Right atrium auricular region (tissue), 2 donors: ENCODE results near the gene PDS5A. TPM values are rescaled to one million over a fixed set of nuclear protein-coding genes. Genes with fewer than 3 reads are reported as not detected.

Experiments used
- DNase-seq: peaks from one replicate; pipeline ENCODE4 v3.0.0-alpha.2; 2019; ENCODE audit warnings: low spot score
- H3K27ac ChIP-seq, 2 donors: fragments of 200-600 bp; sonication (generic); 1 replicate in 1 of 2; 2 replicates in 1 of 2; pipeline ENCODE4 v1.5.1; 2016 to 2019
- H3K27me3 ChIP-seq, 2 donors: fragments of 200-600 bp; sonication (generic); one replicate each; pipeline versions ENCODE4 v1.5.1 to v1.6.0; 2017 to 2019
- H3K36me3 ChIP-seq: fragments of 200-600 bp; sonication (generic); one replicate; pipeline ENCODE4 v1.5.1; 2016
- H3K4me1 ChIP-seq, 2 donors: fragments of 200-600 bp; sonication (generic); one replicate each; pipeline versions ENCODE4 v1.5.1 to v1.6.0; 2017 to 2019
- H3K4me3 ChIP-seq, 2 donors: fragments of 200-600 bp; sonication (generic); 1 replicate in 1 of 2; 2 replicates in 1 of 2; pipeline ENCODE4 v1.5.1; 2017 to 2019; ENCODE audit warnings: mild to moderate bottlenecking in 1 of 2, moderate library complexity in 1 of 2
- H3K9me3 ChIP-seq, 2 donors: fragments of 200-600 bp; sonication (generic); one replicate each; pipeline ENCODE4 v1.5.1; 2019
- CTCF ChIP-seq, 2 donors: fragments of 200-600 bp; sonication (generic); IDR thresholded peaks; one replicate each; pipeline ENCODE4 v1.5.1; 2019; ENCODE audit warnings: antibody characterized with exemption in 2 of 2
- total RNA-seq, 2 donors: library from RNA; depleted of rRNA; stranded (reverse); fragments of >200 nt; gene quantifications; one replicate each; pipeline ENCODE4 v1.1.0, GENCODE V29; 2016

PDS5A gene
- total RNA-seq, 2 donors from 2014 or later, result 29.5 to 30.3 TPM

GRCh38 chr4:39888541-39888940 lies 89.2 kb downstream of the PDS5A start:
- peaks cover 24% of the 10 kb centered on the region for H3K36me3 ChIP-seq
- H3K27ac ChIP-seq, result no peak overlapping the region
- H3K27me3 ChIP-seq, result no peaks in the 10 kb centered on the region
- no peaks in the 10 kb centered on the region for H3K9me3 ChIP-seq
- no peak overlapping the region for H3K4me3 ChIP-seq
- H3K4me1 ChIP-seq, result no peaks in the 10 kb centered on the region
- no peak for TF ChIP-seq CTCF (IDR thresholded peaks at IDR 0.05)
- DNase-seq, result no peak

GRCh38 chr4:39883646-39884045 lies 94.1 kb downstream of the PDS5A start:
- Histone ChIP-seq H3K36me3 (peaks cover 19% of the 10 kb centered on the region), H3K4me3 (no peak overlapping the region), H3K9me3 (no peaks in the 10 kb centered on the region), H3K27me3 (no peaks in the 10 kb centered on the region), H3K27ac (no peak overlapping the region), H3K4me1 (no peaks in the 10 kb centered on the region)
- TF ChIP-seq CTCF (IDR thresholded peaks at IDR 0.05), result no peak
- no peak for DNase-seq

- H3K27me3 ChIP-seq, result no peaks in the 10 kb centered on the region
- H3K36me3 ChIP-seq, result peaks cover 36% of the 10 kb centered on the region
- no peak overlapping the region for H3K27ac ChIP-seq
- H3K4me1 ChIP-seq, result no peaks in the 10 kb centered on the region
- no peak for DNase-seq
- H3K9me3 ChIP-seq, result no peaks in the 10 kb centered on the region
- no peak for TF ChIP-seq CTCF (IDR thresholded peaks at IDR 0.05)
- no peak overlapping the region for H3K4me3 ChIP-seq
These were observed 95.9 kb downstream of the PDS5A start for GRCh38 chr4:39881789-39882188.

DNA sequence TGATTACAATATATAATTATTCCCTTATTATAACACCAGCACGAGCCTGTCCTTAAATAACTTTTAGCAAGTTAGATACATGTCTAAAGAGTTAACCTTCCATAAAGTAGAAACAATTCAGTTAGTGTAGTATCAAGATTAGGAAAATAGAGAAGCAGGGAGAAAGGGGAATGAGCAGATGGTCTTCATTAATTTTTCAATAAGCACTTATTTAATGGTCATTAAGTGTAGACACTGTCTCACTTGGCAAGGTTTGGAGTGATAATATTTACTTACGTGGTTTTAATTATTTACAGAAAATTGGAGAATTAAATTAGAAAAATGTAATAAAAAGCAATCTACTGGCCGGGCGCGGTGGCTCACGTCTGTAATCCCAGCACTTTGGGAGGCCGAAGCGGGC lies 99.7 kb downstream of the PDS5A start:
- Histone ChIP-seq H3K4me3 (no peak overlapping the region), H3K27me3 (no peaks in the 10 kb centered on the region), H3K27ac (no peak overlapping the region), H3K9me3 (no peaks in the 10 kb centered on the region), H3K36me3 (peaks cover 47% of the 10 kb centered on the region), H3K4me1 (no peaks in the 10 kb centered on the region)
- no peak for DNase-seq
- no peak for TF ChIP-seq CTCF (IDR thresholded peaks at IDR 0.05)

- Histone ChIP-seq H3K27ac (no peak overlapping the region), H3K9me3 (no peaks in the 10 kb centered on the region), H3K27me3 (no peaks in the 10 kb centered on the region), H3K4me3 (no peak overlapping the region), H3K4me1 (no peaks in the 10 kb centered on the region), H3K36me3 (peaks cover 42% of the 10 kb centered on the region)
- no peak for TF ChIP-seq CTCF (IDR thresholded peaks at IDR 0.05)
- DNase-seq, result no peak
These were observed 103.9 kb downstream of the PDS5A start for GRCh38 chr4:39873823-39874222.

DNA sequence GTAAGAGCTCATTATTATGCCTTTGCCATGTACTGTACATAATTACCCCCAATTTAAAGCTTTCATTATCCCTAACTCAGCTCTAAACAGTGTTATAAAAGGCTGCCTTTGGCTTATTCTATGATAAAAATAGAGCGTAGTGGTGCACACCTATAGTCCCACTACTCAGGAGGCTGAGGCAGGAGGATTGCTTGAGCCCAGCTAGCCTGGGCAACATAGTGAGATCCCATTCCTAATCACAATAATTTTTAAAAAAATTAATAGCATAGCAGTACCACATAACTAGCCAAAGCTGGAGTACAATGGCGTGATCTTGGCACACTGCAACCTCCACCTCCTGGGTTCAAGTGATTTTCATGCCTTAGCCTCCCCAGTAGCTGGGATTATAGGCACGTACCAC lies 112.4 kb downstream of the PDS5A start:
- TF ChIP-seq CTCF (IDR thresholded peaks at IDR 0.05), result no peak
- Histone ChIP-seq H3K4me3 (no peak overlapping the region), H3K27ac (no peak overlapping the region), H3K36me3 (peaks cover 31% of the 10 kb centered on the region), H3K27me3 (no peaks in the 10 kb centered on the region), H3K9me3 (no peaks in the 10 kb centered on the region), H3K4me1 (no peaks in the 10 kb centered on the region)
- no peak for DNase-seq
